Measurements from ENCODE around the gene FHL3.
"Not testable (repeated sequence)": the region's sequence is repeated elsewhere in the genome, so short reads cannot be mapped to it uniquely, and the experiment has no call there.

DNA sequence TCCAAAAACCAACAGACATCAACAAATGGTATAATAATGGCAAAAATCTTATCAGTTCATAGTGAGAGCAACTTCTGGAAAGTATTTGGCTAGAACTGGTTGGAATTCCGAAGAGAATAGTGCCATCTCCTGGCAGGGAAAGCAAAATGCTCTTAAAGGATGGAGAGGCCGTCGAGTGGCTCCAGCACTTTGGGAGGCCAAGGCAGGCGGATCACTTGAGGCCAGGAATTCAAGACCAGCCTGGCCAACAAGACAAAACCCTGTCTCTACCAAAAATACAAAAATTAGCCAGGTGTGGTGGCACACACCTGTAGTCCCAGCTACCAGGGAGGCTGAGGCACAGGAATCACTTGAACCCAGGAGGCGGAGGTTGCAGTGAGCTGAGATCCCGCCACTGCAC is 30.2 kb downstream of the FHL3 start:
- peak; percentile 8 to 66 (median 48) for TF ChIP-seq CTCF (IDR thresholded peaks at IDR 0.05)
- not testable (repeated sequence) for TF ChIP-seq POLR2A (IDR thresholded peaks at IDR 0.05)

Measured in esophagus squamous epithelium (tissue), 4 donors.